B cell (primary cell): ENCODE results near the gene PRKCA. TPM values are rescaled to one million over a fixed set of nuclear protein-coding genes. Genes with fewer than 3 reads are reported as not detected.

Experiments
- ATAC-seq: fragments of 200-7000 bp; cut with Tn5 transposase; one replicate; pipeline ENCODE4 v1.10.0; 2021; ENCODE audit warnings: low read depth, mild to moderate bottlenecking, moderate number of reproducible peaks, moderate library complexity
- CTCF ChIA-PET: fragments of 350-600 bp; sonication (Branson Sonifier 250); formaldehyde crosslinking; loops from one replicate; lab custom pipeline; 2021; ENCODE audit warnings: antibody characterized with exemption, inconsistent platforms; lab: Charles Lee
- POLR2A ChIA-PET: fragments of 350-600 bp; sonication (Branson Sonifier 250); formaldehyde crosslinking; loops from one replicate; lab custom pipeline; 2021; ENCODE audit warnings: antibody characterized with exemption; lab: Charles Lee
- DNase-seq: peaks from one replicate; pipeline ENCODE4 v3.0.0; 2013
- H2AFZ ChIP-seq: 2 replicates; pipeline ENCODE4 v1.6.1; 2012; ENCODE audit warnings: mild to moderate bottlenecking, low read depth, low read length; ENCODE audit not compliant: insufficient read depth, poor library complexity, severe bottlenecking
- H3K27ac ChIP-seq, 2 donors: 1 replicate in 1 of 2; 2 replicates in 1 of 2; pipeline ENCODE4 v1.5.1; 2012 to 2013; ENCODE audit warnings: low read length in 2 of 2, mild to moderate bottlenecking in 2 of 2, moderate library complexity in 1 of 2
- H3K27me3 ChIP-seq, 4 experiments: fragments of 200-600 bp in 1 of 4; sonication (generic) in 1 of 4; replicated peaks in 1 of 4; 1 replicate in 2 of 4; 2 replicates in 2 of 4; pipeline versions ENCODE4 v1.6.1 to v1.7.0; 2013 to 2016; ENCODE audit warnings: low read length in 3 of 4, mild to moderate bottlenecking in 2 of 4, mixed read lengths in 1 of 4, moderate library complexity in 1 of 4; ENCODE audit not compliant: insufficient read depth in 4 of 4, control insufficient read depth in 3 of 4; ENCODE audit errors: control extremely low read depth in 1 of 4
- H3K36me3 ChIP-seq, 2 experiments: replicated peaks in 1 of 2; 1 replicate in 1 of 2; 2 replicates in 1 of 2; pipeline versions ENCODE4 v1.6.1 to v1.7.1; 2013; ENCODE audit warnings: low read length in 1 of 2; ENCODE audit not compliant: insufficient read depth in 2 of 2, control insufficient read depth in 1 of 2; ENCODE audit errors: control extremely low read depth in 1 of 2, extremely low read depth in 1 of 2
- H3K4me1 ChIP-seq, 2 donors: fragments of 200-600 bp in 1 of 2; sonication (generic) in 1 of 2; 1 replicate in 1 of 2; 2 replicates in 1 of 2; pipeline versions ENCODE4 v1.5.1 to v1.6.1; 2013 to 2017; ENCODE audit warnings: low read length in 2 of 2; ENCODE audit not compliant: control insufficient read depth in 2 of 2, insufficient read depth in 2 of 2
- H3K4me2 ChIP-seq: replicated peaks from 2 replicates; pipeline ENCODE3; 2012; ENCODE audit warnings: mild to moderate bottlenecking, low read depth, low read length; ENCODE audit not compliant: poor library complexity, severe bottlenecking
- H3K4me3 ChIP-seq, 5 experiments: fragments of 200-600 bp in 1 of 5; sonication (generic) in 1 of 5; 1 replicate in 3 of 5; 2 replicates in 2 of 5; pipeline versions ENCODE4 v1.5.1 to v1.7.0; 2011 to 2016; ENCODE audit warnings: low read length in 4 of 5, mild to moderate bottlenecking in 4 of 5, low read depth in 2 of 5, control low read depth in 1 of 5, moderate library complexity in 1 of 5; ENCODE audit not compliant: insufficient read depth in 1 of 5; ENCODE audit errors: control extremely low read depth in 1 of 5, extremely low read depth in 1 of 5
- H3K79me2 ChIP-seq: fragments of 200-600 bp; sonication (generic); one replicate; pipeline ENCODE4 v1.6.0; 2016; ENCODE audit warnings: low read length; ENCODE audit not compliant: control insufficient read depth, insufficient read depth
- H3K9ac ChIP-seq: fragments of 200-600 bp; sonication (generic); 2 replicates; pipeline ENCODE4 v1.6.1; 2017; ENCODE audit warnings: mild to moderate bottlenecking, low read length, moderate library complexity
- H3K9me3 ChIP-seq, 3 donors: one replicate each; pipeline versions ENCODE4 v1.6.1 to v1.7.1; 2013; ENCODE audit warnings: low read length in 2 of 3; ENCODE audit not compliant: control insufficient read depth in 2 of 3, insufficient read depth in 1 of 3; ENCODE audit errors: control extremely low read depth in 1 of 3
- H4K20me1 ChIP-seq: 2 replicates; pipeline ENCODE4 v1.6.0; 2012; ENCODE audit warnings: mild to moderate bottlenecking, low read length; ENCODE audit not compliant: insufficient read depth, control insufficient read depth, poor library complexity, severe bottlenecking
- H3K27ac Mint-ChIP-seq: one replicate; pipeline ENCODE4 v1.8.0; 2021; ENCODE audit warnings: mixed read lengths
- H3K27me3 Mint-ChIP-seq: one replicate; pipeline ENCODE4 v1.8.0; 2021; ENCODE audit warnings: mixed read lengths
- H3K4me1 Mint-ChIP-seq: one replicate; pipeline ENCODE4 v1.8.0; 2021; ENCODE audit warnings: mixed read lengths
- H3K4me3 Mint-ChIP-seq: one replicate; pipeline ENCODE4 v1.8.0; 2021; ENCODE audit warnings: mixed read lengths
- H3K9me3 Mint-ChIP-seq: one replicate; pipeline ENCODE4 v1.8.0; 2022; ENCODE audit warnings: mixed read lengths; ENCODE audit not compliant: insufficient read depth
- CTCF ChIP-seq: fragments of 200-600 bp; IDR thresholded peaks from one replicate; pipeline ENCODE4 v1.8.0; 2022; ENCODE audit warnings: antibody characterized with exemption, mild to moderate bottlenecking
- EZH2 ChIP-seq: IDR thresholded peaks from 2 replicates; pipeline ENCODE4 v1.6.1; 2012; ENCODE audit warnings: borderline replicate concordance, low read depth, mild to moderate bottlenecking, moderate library complexity, low read length; ENCODE audit not compliant: insufficient read depth, poor library complexity, severe bottlenecking
- WGBS: methylation state at CpG from one replicate; pipeline ENCODE4 v1.1.5; 2013; ENCODE audit warnings: missing lambda C conversion rate; ENCODE audit not compliant: insufficient coverage; 5-methylcytosine and 5-hydroxymethylcytosine counted together
- intact Hi-C: fragments of 100-400 bp; cut with micrococcal nuclease; formaldehyde crosslinking; loops from one replicate; pipeline ENCODE4 v1.10.0; 2022
- polyA plus RNA-seq: library from polyadenylated mRNA; depleted of rRNA; stranded (reverse); fragments of >200 nt; gene quantifications from 2 replicates; pipeline ENCODE4 v1.2.3, GENCODE V29; 2012
- total RNA-seq, 2 donors: library from RNA; stranded (reverse); fragments of 120-200 nt in 1 of 2; gene quantifications; 1 replicate in 1 of 2; 2 replicates in 1 of 2; pipeline versions ENCODE4 v1.2.3 to v1.2.4, GENCODE V29; 2013 to 2022

The PRKCA gene
- total and polyA plus RNA-seq, 2 donors (not counting 1 experiment from before 2014, with no cell fraction given) = 0.33 to 7.7 TPM

DNA sequence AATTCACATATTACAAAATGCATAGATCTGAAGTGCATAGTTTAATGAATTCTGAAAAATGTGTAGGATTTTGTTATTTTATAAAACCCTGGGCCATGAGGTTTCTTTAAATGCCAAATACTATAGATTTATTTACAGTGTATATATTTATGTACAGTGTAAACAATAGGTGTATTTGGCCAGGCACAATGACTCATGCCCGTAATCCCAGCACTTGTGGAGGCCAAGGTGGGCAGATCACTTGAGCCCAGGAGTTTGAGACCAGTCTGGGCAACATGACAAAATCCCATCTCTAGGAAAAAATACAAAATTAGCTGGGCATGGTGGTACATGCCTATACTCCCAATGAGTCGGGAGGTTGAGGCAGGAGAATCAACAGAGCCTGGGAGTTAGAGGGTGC, 249.4 kb downstream of the PRKCA start:
- Mint-ChIP-seq H3K27ac (no peak overlapping the region), H3K9me3 (peaks cover 2% of the 10 kb centered on the region), H3K27me3 (no peaks in the 10 kb centered on the region), H3K4me3 (no peak overlapping the region), H3K4me1 (no peaks in the 10 kb centered on the region)
- Histone ChIP-seq H3K4me2 (no peak overlapping the region), H3K9me3 (peaks cover 0 to 5% (median 0%) of the 10 kb centered on the region in 3 donors), H3K4me1 (no peaks in the 10 kb centered on the region), H3K4me3 (no peak overlapping the region), H3K27ac (no peak overlapping the region), H4K20me1 (no peaks in the 10 kb centered on the region), H3K27me3 (peaks cover 0 to 4% (median 0%) of the 10 kb centered on the region in 4 experiments), H2AFZ (no peak overlapping the region), H3K9ac (no peak overlapping the region), H3K79me2 (no peaks in the 10 kb centered on the region), H3K36me3 (no peaks in the 10 kb centered on the region)
- ChIA-PET CTCF (no interaction called here), POLR2A (no interaction called here)
- DNase-seq (no peak), ATAC-seq (no peak)
- TF ChIP-seq CTCF (no peak), EZH2 (no peak)
- no CpG with 5 or more reads among the region's 2 CpGs for WGBS
- intact Hi-C loops = no loop called here

- intact Hi-C loops = no loop called here
- Histone ChIP-seq H2AFZ (no peak overlapping the region), H3K27ac (no peak overlapping the region), H3K36me3 (no peaks in the 10 kb centered on the region), H3K4me3 (no peak overlapping the region), H3K4me1 (no peaks in the 10 kb centered on the region), H3K4me2 (no peak overlapping the region), H3K27me3 (peaks cover 0 to 4% (median 0%) of the 10 kb centered on the region in 4 experiments), H3K9ac (no peak overlapping the region), H3K79me2 (no peaks in the 10 kb centered on the region), H4K20me1 (no peaks in the 10 kb centered on the region), H3K9me3 (peaks cover 0 to 5% (median 0%) of the 10 kb centered on the region in 3 donors)
- no peaks in the 10 kb centered on the region for H3K9me3 Mint-ChIP-seq
- H3K27ac Mint-ChIP-seq = no peak overlapping the region
- TF ChIP-seq CTCF (no peak), EZH2 (no peak)
- CTCF ChIA-PET = no interaction called here
- no peaks in the 10 kb centered on the region for H3K4me1 Mint-ChIP-seq
- WGBS = 84% methylated on average over 7 of the region's 7 CpGs
- POLR2A ChIA-PET = interaction anchor here (0.6 kb wide), 1 partner anchor 289 kb away, joined by 3 read pairs; no protein-coding TSS in a partner anchor
- no peak for DNase-seq
- H3K4me3 Mint-ChIP-seq = no peak overlapping the region
- no peaks in the 10 kb centered on the region for H3K27me3 Mint-ChIP-seq
- ATAC-seq = no peak
These were observed 250.0 kb downstream of the PRKCA start for GRCh38 chr17:66552371-66552770.
